Large intestine (tissue), 3 donors: ENCODE data around the gene SRGAP3. TPM values are rescaled to one million over a fixed set of nuclear protein-coding genes. Genes with fewer than 3 reads are reported as not detected.
A peak's percentile ranks its signal among the peaks of the same experiment; 100 is the strongest.

Experiments used
- DNase-seq, 2 donors: peaks; one replicate each; pipeline versions ENCODE4 v3.0.0 to v3.0.0-alpha.2; 2013
- H3K27ac ChIP-seq: one replicate; pipeline ENCODE4 v1.5.1; 2013; ENCODE audit warnings: low read length
- H3K27me3 ChIP-seq: 2 replicates; pipeline ENCODE4 v1.6.1; 2013; ENCODE audit warnings: low read length; ENCODE audit not compliant: control insufficient read depth, insufficient read depth
- H3K36me3 ChIP-seq: 2 replicates; pipeline ENCODE4 v1.6.1; 2013; ENCODE audit warnings: low read length; ENCODE audit not compliant: control insufficient read depth, insufficient read depth
- H3K4me1 ChIP-seq: one replicate; pipeline ENCODE4 v1.6.1; 2013; ENCODE audit warnings: low read length; ENCODE audit not compliant: control insufficient read depth, insufficient read depth
- H3K4me3 ChIP-seq: one replicate; pipeline ENCODE4 v1.5.1; 2013; ENCODE audit warnings: low read length
- H3K9me3 ChIP-seq: one replicate; pipeline ENCODE4 v1.6.1; 2013; ENCODE audit warnings: mild to moderate bottlenecking, low read depth, low read length, moderate library complexity; ENCODE audit not compliant: control insufficient read depth
- WGBS: methylation state at CpG from one replicate; pipeline ENCODE4 v1.1.5; 2013; ENCODE audit warnings: low lambda C conversion rate; ENCODE audit not compliant: insufficient coverage; 5-methylcytosine and 5-hydroxymethylcytosine counted together
- polyA plus RNA-seq: library from polyadenylated mRNA; unstranded; fragments of 120-200 nt; gene quantifications from one replicate; pipeline ENCODE4 v1.2.1, GENCODE V29; 2013

Gene SRGAP3
- polyA plus RNA-seq, 1 donor = 6.5 TPM

DNA sequence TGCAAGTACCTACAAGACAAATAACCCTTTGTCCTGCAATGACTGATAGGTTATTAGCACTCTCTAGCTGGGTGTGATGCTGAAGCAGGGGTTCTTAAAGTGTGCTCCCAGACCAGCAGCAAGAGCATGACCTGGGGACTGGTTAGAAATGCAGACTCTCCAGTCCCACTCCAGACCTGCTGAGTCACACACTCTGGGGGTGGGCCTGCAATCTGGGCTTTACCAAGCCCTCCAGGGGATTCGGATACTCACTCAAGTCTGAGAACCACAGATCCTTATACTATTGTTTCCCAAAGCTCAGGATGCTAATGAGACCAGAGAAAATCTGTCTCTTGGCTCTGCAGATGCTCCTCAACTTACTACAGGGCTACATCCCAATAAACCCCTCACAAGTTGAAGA, 144.0 kb downstream of the SRGAP3 start:
- Histone ChIP-seq H3K36me3 (no peaks in the 10 kb centered on the region), H3K27me3 (no peaks in the 10 kb centered on the region), H3K9me3 (no peaks in the 10 kb centered on the region), H3K27ac (no peak overlapping the region), H3K4me1 (no peaks in the 10 kb centered on the region), H3K4me3 (no peak overlapping the region)
- WGBS = no CpG with 5 or more reads among the region's 1 CpG
- no peak for DNase-seq

DNA sequence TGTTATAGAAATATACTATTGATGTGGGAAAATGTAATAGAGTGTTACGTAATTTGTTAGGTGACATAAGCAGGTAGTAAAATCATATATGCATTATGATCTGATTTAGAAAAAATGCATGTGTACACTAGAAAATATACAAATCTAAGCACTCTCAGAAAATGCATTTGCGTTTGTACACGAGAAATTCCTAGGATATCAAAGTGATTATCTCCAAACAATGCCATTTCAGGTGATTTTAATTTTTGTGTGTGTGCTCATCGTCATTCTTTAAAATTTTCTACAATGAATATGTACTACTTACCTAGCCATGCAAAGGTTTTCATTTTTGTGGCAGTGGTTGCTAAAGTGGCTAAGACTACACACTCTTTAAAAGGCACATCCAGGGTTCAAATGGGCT, 145.3 kb downstream of the SRGAP3 start:
- no peaks in the 10 kb centered on the region for H3K36me3 ChIP-seq
- H3K27me3 ChIP-seq = no peaks in the 10 kb centered on the region
- H3K4me3 ChIP-seq = no peak overlapping the region
- H3K4me1 ChIP-seq = no peaks in the 10 kb centered on the region
- H3K27ac ChIP-seq = no peak overlapping the region
- DNase-seq = no peak
- H3K9me3 ChIP-seq = no peaks in the 10 kb centered on the region
- 100% methylated on average over 4 of the region's 4 CpGs for WGBS

DNA sequence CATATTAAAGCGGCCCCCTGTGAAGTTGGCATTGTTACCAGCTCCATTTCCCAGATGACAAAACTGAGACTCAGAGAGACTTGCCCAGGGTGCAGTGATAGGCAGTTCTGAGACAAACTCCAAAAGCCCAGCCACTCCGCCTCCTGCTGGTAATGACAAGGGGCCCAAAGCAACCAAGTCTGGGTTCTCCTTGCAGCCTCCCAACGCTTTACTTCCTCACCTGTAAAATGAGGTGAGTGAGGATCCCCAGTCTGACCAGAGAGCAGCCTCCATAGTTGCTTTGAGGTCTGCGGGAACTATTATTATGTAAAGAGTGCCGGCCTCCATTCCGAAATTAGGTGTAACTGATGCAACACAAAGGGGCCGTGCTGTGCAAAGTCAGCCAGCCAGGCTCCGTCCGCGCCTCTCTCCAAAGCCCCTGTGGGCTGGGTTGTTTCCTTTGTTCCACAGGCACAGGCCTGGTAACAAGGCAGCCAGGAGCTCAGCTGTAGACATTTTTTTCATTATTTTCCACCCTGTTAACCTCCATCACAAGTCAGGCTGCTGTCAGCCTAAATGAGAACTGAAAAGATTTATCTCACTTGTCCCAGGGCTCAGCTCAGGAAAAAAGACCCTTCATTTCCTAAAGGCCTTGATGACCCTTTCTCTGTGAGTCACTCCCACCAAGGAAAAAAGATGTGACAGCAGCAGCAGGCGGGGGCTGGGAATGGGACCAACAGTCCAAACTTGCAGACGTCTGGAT, 147.0 kb downstream of the SRGAP3 start:
- no CpG with 5 or more reads among the region's 12 CpGs for WGBS
- Histone ChIP-seq H3K27me3 (no peaks in the 10 kb centered on the region), H3K4me1 (no peaks in the 10 kb centered on the region), H3K36me3 (no peaks in the 10 kb centered on the region), H3K27ac (no peak overlapping the region), H3K9me3 (no peaks in the 10 kb centered on the region), H3K4me3 (no peak overlapping the region)
- DNase-seq = no peak

DNA sequence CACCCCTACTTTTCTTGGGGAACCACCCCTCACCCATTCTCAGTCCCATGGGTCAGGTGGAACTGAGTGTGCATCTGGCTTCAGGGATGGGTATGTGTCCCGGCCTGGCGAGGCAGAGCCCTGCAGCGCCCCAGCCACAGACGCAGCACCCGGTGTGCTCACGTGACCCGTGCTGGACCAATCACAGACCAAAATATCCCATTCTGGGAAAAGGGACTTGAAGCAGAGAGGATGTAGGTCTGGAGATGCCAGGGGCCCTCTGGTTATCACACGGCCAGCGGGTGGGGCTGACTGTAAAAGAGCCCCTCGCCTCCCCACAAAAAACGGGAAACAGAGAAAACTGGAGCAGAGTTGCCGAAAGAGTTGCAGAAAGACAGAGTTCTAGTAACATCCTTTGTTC, 148.2 kb downstream of the SRGAP3 start:
- Histone ChIP-seq H3K36me3 (no peaks in the 10 kb centered on the region), H3K4me3 (no peak overlapping the region), H3K27me3 (no peaks in the 10 kb centered on the region), H3K27ac (no peak overlapping the region), H3K9me3 (no peaks in the 10 kb centered on the region), H3K4me1 (no peaks in the 10 kb centered on the region)
- WGBS = no CpG with 5 or more reads among the region's 12 CpGs
- no peak for DNase-seq

DNA sequence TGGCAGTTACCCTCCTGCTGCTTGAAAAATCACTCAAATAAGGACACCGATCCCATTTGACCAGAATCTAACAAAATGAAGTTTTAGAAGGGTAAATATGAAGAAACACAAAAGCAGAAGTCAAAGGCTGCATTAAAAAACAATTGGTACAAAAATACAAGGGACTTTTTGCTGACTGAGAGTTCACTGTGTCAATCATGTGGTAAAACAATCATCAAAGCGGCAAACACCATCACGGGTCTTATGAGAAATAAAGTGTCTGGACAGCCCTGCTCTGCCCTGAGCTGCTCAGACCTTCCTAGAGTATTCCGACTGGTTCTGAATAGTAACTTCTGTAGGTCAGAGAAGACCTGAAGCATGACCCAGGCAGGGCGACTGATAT, 148.9 kb downstream of the SRGAP3 start:
- no peaks in the 10 kb centered on the region for H3K36me3 ChIP-seq
- 100% methylated on average over 2 of the region's 5 CpGs for WGBS
- no peak overlapping the region for H3K27ac ChIP-seq
- H3K4me3 ChIP-seq = no peak overlapping the region
- H3K27me3 ChIP-seq = no peaks in the 10 kb centered on the region
- no peaks in the 10 kb centered on the region for H3K4me1 ChIP-seq
- no peaks in the 10 kb centered on the region for H3K9me3 ChIP-seq
- DNase-seq = no peak

DNA sequence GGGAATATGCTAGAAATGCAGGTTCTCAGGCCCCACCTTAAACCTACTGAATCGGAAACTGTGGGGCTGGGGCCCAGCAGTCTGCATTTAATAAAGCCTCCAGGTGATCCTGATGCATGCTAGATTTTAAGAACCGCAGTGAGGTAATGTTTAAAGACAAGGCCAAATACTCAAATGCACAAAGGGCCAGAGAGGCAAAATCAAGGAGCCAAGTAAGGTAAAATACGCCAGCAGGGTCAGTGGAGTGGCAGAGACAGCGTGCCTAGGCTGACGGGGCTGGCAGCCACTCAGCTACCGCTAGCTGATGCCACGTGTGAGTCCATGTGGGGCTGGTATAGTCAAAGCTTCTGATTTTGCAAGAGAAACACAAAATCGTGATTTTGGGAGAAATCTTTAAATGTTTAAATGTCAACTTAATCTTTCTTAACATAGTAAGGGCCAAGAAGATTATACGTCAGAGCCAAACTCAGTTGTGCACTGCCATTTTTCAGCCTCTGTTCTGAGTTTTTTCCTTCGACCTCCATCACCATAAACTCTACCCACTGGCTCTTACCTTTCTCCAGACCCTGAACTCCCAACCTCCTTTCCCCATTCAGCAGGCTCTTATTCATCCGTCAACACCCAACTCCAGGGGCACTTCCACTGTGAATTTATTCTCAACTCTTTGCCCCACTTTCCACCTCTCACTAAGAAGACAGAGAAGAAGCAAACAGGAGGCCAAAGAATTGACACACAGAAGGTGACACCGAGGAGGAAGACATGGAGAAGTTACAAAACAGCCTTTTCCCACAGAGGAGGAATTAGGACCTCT, 149.5 kb downstream of the SRGAP3 start:
- DNase-seq = no peak
- H3K27me3 ChIP-seq = no peaks in the 10 kb centered on the region
- no peaks in the 10 kb centered on the region for H3K4me1 ChIP-seq
- no peak overlapping the region for H3K4me3 ChIP-seq
- no CpG with 5 or more reads among the region's 12 CpGs for WGBS
- no peaks in the 10 kb centered on the region for H3K9me3 ChIP-seq
- no peaks in the 10 kb centered on the region for H3K36me3 ChIP-seq
- no peak overlapping the region for H3K27ac ChIP-seq

DNA sequence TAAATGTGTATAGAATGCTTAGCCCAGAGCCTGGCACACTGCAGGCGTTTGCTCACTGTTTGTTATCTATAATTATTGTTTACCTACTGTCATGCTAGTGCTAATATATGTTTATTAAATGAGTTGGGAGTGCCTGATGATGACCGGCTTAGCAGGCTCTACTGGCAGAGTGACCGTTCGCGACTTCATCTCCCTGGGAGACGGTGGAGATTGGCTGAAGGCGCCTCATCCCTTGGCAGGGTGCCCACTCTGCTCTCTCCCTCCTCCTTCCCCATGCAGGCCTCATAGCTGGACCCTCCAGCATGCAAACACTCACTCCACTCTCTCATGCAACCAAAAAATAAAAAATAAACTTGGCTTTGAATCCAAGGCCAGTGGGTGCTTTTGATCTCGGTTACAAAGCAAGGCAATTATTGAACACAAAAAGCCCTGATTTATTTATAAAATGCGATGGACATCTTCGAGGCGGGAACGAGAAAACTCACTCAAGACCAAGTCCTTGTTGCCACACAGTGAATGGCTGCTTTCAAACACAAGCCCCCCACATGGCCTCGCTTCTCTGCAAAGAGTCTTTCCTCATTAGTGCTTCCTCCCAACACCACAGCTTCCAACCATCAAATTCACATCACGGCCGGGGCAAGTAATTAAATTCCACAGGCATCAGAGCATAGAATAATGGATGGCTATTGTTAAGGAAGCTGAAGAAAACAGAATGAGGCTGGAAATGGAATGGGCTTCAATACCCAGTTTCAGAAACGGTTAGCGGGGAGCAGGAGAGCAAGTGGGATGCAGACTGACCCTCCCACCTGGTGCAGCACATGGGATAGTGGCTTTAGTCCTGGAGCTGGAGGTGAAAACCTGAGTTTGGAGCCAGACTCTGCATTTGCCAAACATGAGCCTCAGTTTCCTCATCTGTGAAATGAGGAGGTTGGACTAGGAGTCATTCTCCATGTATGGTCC, 150.4 kb downstream of the SRGAP3 start:
- WGBS = 100% methylated on average over 2 of the region's 17 CpGs
- no peak overlapping the region for H3K4me3 ChIP-seq
- no peak overlapping the region for H3K27ac ChIP-seq
- H3K36me3 ChIP-seq = no peaks in the 10 kb centered on the region
- DNase-seq = peak; percentile 28 to 41
- H3K27me3 ChIP-seq = no peaks in the 10 kb centered on the region
- no peaks in the 10 kb centered on the region for H3K4me1 ChIP-seq
- no peaks in the 10 kb centered on the region for H3K9me3 ChIP-seq

DNA sequence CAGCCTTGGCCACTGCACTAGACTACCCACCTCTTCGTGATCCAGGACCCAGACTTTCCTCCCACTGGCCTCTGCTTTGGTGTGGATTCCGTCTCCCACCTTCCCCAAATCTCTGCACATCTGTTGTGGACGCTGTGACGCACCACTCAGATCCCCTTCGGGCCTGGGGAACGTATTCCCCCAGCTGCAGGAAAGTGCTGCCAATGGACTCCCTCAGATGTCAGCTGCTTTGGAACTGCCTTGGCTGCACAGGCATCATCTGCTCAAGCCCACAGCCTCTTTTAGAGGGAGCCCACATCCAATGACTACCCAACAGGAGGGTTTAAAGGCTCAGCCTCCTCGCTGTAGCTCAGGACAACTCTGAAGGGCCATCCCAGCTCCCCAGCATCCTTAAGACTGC, 152.0 kb downstream of the SRGAP3 start:
- H3K4me3 ChIP-seq = no peak overlapping the region
- H3K4me1 ChIP-seq = no peaks in the 10 kb centered on the region
- 80% methylated on average over 1 of the region's 7 CpGs for WGBS
- H3K36me3 ChIP-seq = no peaks in the 10 kb centered on the region
- no peak overlapping the region for H3K27ac ChIP-seq
- no peak for DNase-seq
- H3K27me3 ChIP-seq = no peaks in the 10 kb centered on the region
- H3K9me3 ChIP-seq = no peaks in the 10 kb centered on the region

DNA sequence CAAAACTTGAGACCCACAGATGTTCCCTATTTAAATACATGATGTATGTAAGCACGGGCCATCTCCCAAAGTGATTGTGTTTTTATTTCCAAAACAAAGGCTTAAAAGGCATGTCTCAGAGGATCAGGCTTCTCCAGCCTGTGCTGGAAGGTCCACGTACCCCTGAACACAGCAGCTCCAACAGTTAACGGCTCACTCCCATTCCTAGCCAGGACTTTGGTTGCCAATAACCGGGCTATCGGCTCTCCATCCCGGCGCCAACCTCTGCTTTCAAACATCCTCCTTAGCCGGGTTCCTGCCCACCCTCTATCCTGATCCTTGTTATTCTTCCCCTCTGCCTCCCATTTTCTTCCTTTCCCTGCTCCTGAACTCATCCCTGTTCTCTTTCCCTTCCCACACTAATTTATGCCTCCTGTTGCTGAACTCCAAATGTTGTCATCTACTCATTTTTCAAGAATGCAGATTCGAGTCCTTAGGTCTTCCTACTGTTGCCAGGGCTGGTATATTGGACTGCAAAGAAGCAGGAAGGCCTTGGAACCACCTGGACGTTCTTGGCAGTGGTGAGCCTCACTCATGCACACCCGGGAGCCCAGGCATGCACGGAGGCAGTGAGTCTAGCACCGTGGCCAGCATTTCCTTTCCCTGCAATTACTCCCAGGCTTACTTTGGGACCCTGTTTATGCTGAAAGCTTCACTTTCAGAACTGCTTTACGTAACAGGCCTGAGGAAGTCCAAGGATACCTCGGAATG, 157.8 kb downstream of the SRGAP3 start:
- Histone ChIP-seq H3K27ac (no peak overlapping the region), H3K4me1 (no peaks in the 10 kb centered on the region), H3K4me3 (no peak overlapping the region), H3K27me3 (no peaks in the 10 kb centered on the region), H3K9me3 (no peaks in the 10 kb centered on the region), H3K36me3 (no peaks in the 10 kb centered on the region)
- no peak for DNase-seq
- 81% methylated on average over 5 of the region's 15 CpGs for WGBS
